Measurements from ENCODE around the gene BMP8B. TPM values are rescaled to one million over a fixed set of nuclear protein-coding genes. Genes with fewer than 3 reads are reported as not detected.

BMP8B gene
- total RNA-seq, 1 donor from 2014 or later = 0.31 TPM

DNA sequence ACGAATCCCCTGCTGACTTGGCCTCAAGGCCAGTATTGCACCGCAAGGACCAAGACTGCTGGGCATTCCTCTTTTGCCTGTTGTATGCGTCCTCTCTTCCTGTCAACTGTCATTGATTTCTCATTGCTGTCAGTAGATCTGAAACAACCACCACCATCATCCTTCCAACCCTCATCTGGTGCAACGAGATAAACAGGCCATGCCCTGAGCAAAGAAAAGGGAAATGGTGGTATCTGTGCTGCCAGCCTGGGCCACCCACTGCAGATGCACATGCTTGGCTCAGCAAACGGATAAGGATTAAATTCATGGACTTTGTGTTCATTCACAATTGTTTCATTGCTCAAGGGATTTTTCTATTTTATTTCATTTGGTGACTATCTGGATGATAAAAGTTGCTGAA is 31.2 kb downstream of the BMP8B start:
- no peaks in the 10 kb centered on the region for H3K27me3 Mint-ChIP-seq (ENCODE audit: insufficient read depth)
- H3K9me3 Mint-ChIP-seq = no peaks in the 10 kb centered on the region
- H3K4me1 Mint-ChIP-seq (ENCODE audit: low read depth) = no peaks in the 10 kb centered on the region
- peaks cover 27% of the 10 kb centered on the region for H3K36me3 Mint-ChIP-seq (ENCODE audit: low read depth)
- H3K27ac Mint-ChIP-seq = no peak overlapping the region
- intact Hi-C loops (cut with micrococcal nuclease) = no loop called here
- H3K4me3 Mint-ChIP-seq = no peak overlapping the region
- no peak for DNase-seq (ENCODE audit: low spot score)

DNA sequence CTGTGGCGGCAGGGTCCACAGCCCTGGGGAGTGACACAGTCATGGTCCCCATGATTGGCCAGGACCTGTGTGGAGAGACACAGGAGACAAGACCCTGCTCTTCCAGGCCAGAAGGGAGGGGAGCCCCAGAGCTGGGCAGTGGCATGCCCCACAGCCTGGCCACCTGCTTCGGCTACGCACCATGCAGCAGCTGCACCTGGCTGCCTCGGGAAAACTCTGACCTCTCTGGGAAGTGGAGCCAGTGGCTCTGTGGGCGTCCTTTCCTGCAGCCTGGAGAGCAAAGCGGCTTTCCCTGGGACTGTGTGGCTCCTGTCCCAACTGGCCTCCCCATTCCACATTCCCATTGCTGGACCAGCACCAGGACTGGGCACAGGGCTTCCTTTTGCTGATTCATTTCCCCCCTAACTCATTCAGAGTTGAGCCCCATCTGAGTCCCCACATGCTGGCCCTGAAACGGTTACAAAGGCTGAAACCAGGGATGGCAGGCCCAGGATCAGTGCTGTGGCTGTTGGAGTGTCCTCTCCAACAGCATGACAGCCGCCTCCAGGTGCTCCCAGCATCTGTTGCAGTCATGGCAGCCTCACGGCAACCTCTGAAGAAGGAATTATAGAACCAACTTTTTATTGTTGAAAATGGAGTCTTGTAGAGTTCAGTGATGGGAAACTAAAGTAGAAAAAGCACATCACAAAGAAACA is 32.6 kb downstream of the BMP8B start:
- Mint-ChIP-seq H3K36me3 (ENCODE audit: low read depth) (peaks cover 31% of the 10 kb centered on the region), H3K9me3 (no peaks in the 10 kb centered on the region), H3K4me3 (no peak overlapping the region), H3K27me3 (ENCODE audit: insufficient read depth) (no peaks in the 10 kb centered on the region), H3K27ac (no peak overlapping the region), H3K4me1 (ENCODE audit: low read depth) (no peaks in the 10 kb centered on the region)
- DNase-seq (ENCODE audit: low spot score) = no peak
- intact Hi-C loops (cut with micrococcal nuclease) = no loop called here

DNA sequence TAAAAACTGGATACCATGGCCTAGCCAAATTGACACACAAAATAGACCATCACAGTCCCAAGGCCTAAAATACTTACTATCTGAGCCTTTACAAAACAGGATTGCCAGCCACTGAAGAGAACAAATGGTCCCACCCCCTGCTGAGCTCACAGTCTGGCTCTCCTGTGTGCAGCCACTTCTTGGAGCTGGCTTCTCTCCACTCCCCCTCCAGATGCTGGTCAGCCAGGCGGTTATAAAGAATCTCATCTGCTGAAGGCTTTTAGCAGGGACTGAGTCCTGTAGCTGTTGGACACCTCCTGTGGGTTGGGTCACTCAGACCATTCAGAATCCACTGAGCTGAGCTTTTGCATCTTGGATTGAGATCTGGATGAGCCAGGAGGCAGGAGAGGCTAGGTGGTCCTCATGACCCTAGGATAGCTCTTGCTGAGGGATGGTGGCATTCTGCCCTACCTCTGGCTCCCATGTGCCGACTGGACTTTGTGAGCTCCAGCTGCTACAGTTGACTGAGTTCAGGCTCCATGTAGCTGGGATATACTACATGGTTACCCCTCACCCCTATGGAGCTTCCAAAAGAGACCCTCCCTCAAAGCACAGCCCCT is 33.7 kb downstream of the BMP8B start:
- no peaks in the 10 kb centered on the region for H3K9me3 Mint-ChIP-seq
- intact Hi-C loops (cut with micrococcal nuclease) = no loop called here
- no peaks in the 10 kb centered on the region for H3K4me1 Mint-ChIP-seq (ENCODE audit: low read depth)
- no peak for DNase-seq (ENCODE audit: low spot score)
- H3K27ac Mint-ChIP-seq = no peak overlapping the region
- no peak overlapping the region for H3K4me3 Mint-ChIP-seq
- H3K27me3 Mint-ChIP-seq (ENCODE audit: insufficient read depth) = no peaks in the 10 kb centered on the region
- peaks cover 37% of the 10 kb centered on the region for H3K36me3 Mint-ChIP-seq (ENCODE audit: low read depth)

DNA sequence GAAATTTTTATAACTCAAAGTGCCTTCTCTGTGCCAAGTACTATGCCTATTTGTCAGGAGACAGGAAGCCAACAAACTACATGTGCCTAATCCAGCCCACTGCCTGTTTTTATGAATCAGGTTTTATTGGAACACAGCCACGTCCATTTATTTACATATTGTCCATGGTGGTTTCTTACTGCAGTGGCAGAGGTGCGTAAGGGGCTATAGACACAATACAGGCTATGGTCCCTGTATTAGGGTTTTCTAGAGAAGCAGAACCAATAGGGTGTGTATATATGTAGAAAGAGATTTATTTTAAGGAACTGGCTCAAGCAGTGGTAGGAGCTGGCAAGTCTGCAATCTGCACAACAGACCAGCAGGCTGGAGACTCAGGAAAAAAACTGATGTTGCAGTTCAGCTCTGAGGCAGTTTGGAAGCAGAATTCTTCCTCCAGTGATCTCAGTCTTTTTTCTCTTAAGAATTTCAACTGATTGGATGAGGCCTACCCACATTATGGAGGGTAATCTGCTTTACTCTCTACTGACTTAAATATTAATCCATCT is 34.6 kb downstream of the BMP8B start:
- Mint-ChIP-seq H3K4me1 (ENCODE audit: low read depth) (no peaks in the 10 kb centered on the region), H3K4me3 (no peak overlapping the region), H3K36me3 (ENCODE audit: low read depth) (peaks cover 44% of the 10 kb centered on the region), H3K27me3 (ENCODE audit: insufficient read depth) (no peaks in the 10 kb centered on the region), H3K27ac (no peak overlapping the region), H3K9me3 (no peaks in the 10 kb centered on the region)
- intact Hi-C loops (cut with micrococcal nuclease) = no loop called here
- DNase-seq (ENCODE audit: low spot score) = no peak

DNA sequence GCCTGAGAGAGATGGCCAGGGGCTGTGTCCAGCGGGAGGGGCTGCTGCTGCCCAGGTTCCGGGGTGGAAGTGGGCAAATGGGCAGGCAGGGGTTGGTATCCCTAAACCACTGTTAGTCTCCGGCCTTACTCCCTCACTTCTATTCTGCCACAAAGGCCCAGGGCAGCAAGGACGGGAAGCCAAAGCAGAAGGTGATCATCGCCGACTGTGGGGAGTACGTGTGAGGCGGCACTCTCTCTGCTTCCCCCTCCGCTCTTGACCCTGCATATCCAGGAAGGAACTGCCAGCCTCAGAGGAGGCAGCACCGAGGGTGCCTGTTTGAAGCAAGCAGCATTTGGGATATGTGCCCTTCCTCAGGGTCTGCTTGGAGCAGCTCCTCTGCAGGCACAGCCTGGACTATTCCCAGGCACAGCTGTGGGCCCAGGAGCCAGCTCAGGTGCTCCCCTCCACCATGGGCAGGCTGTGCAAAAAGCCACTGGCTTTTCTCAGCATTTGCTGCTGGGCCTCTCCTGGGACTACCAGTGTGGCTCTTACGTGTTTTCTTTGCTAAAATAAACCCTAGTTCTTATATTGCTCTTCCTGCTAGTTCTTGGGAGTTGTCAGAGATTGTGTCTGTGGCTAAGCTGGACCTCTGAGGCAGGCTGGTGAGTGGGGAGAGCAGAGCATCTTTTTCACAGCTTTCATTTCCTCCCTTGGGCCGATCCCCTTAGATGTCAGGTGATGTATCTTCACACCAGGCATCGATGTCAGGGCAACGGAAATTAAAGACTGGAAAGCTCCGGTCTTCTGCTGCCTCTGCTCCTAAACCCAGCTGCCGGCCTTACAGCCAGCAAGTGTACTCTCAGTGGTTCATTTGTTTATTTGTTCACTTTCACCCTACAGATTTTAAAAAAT is 35.3 kb downstream of the BMP8B start:
- intact Hi-C loops (cut with micrococcal nuclease) = no loop called here
- no peak for DNase-seq (ENCODE audit: low spot score)
- H3K4me1 Mint-ChIP-seq (ENCODE audit: low read depth) = no peaks in the 10 kb centered on the region
- H3K36me3 Mint-ChIP-seq (ENCODE audit: low read depth) = peaks cover 46% of the 10 kb centered on the region
- no peaks in the 10 kb centered on the region for H3K9me3 Mint-ChIP-seq
- no peak overlapping the region for H3K27ac Mint-ChIP-seq
- H3K27me3 Mint-ChIP-seq (ENCODE audit: insufficient read depth) = no peaks in the 10 kb centered on the region
- no peak overlapping the region for H3K4me3 Mint-ChIP-seq

DNA sequence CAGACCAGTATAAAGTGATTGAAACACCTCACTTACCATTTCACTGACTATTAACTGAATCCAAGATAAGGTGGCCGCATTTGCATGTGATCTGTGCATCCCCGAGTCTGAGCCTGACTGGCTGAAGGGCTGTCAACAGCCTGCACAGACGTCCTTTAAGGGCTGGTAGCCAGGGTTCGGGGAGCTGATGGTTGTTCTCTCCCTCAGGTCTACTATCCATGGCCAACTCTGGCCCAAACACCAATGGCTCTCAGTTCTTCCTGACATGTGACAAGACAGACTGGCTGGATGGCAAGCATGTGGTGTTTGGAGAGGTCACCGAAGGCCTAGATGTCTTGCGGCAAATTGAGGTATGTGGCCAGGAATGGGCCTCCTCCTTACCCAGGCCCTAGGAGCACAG is 36.0 kb downstream of the BMP8B start:
- Mint-ChIP-seq H3K4me1 (ENCODE audit: low read depth) (no peaks in the 10 kb centered on the region), H3K4me3 (no peak overlapping the region), H3K27me3 (ENCODE audit: insufficient read depth) (no peaks in the 10 kb centered on the region), H3K9me3 (no peaks in the 10 kb centered on the region), H3K36me3 (ENCODE audit: low read depth) (peaks cover 48% of the 10 kb centered on the region), H3K27ac (no peak overlapping the region)
- no peak for DNase-seq (ENCODE audit: low spot score)
- intact Hi-C loops (cut with micrococcal nuclease) = no loop called here

DNA sequence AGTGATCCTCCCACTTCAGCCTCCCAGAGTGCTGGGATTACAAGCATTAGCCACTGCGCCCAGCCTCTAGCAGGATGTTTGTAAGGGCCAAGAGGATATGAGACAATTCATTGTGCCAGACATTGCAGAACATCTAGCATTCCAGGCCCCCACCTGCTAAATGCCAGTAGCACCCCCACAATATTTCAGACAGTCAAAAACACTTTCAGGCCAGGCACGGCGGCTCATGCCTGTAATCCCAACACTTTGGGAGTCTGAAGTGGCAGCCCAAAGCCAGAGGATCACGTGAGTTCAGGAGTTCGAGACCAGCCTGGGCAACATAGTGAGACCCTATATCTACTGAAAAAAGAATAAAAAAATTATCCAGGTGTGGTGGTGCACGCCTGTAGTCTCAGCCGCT is 37.1 kb downstream of the BMP8B start:
- Mint-ChIP-seq H3K27ac (no peak overlapping the region), H3K9me3 (no peaks in the 10 kb centered on the region), H3K36me3 (ENCODE audit: low read depth) (peaks cover 49% of the 10 kb centered on the region), H3K4me3 (no peak overlapping the region), H3K27me3 (ENCODE audit: insufficient read depth) (no peaks in the 10 kb centered on the region), H3K4me1 (ENCODE audit: low read depth) (peaks cover 4% of the 10 kb centered on the region)
- DNase-seq (ENCODE audit: low spot score) = no peak
- intact Hi-C loops (cut with micrococcal nuclease) = no loop called here

DNA sequence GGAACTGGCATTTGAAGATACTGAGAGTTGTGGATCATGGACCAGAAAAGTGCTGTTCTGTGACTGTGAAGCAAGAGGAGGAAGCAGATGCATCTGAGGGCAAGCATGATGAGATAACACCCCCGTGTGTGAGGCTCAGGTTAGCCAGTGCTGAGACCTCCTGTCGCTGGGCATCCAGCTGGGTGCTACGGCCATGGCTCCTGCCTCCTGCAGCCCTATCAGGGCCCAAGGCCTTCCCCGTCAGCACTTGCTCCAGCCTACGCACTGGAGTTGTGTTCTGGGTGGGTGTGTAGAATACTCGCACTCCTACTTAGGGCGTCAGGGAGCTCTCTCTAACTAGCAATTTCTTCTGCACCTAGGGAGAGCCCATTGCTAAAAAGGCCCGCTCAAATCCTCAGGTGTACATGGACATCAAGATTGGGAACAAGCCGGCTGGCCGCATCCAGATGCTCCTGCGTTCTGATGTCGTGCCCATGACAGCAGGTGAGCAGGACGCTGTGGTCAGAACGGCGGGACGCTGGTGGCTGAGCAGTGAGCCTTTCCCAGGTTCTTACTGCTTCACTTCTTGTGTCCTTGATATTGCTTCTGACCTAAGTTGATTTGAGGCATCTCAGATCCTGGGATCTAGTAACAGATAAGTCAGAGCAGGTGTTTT is 43.5 kb downstream of the BMP8B start:
- Mint-ChIP-seq H3K27me3 (ENCODE audit: insufficient read depth) (no peaks in the 10 kb centered on the region), H3K36me3 (ENCODE audit: low read depth) (peaks cover 62% of the 10 kb centered on the region), H3K4me3 (no peak overlapping the region), H3K4me1 (ENCODE audit: low read depth) (peaks cover 32% of the 10 kb centered on the region), H3K9me3 (no peaks in the 10 kb centered on the region), H3K27ac (peak overlapping the region; percentile 24)
- no peak for DNase-seq (ENCODE audit: low spot score)
- intact Hi-C loops (cut with micrococcal nuclease) = no loop called here

DNA sequence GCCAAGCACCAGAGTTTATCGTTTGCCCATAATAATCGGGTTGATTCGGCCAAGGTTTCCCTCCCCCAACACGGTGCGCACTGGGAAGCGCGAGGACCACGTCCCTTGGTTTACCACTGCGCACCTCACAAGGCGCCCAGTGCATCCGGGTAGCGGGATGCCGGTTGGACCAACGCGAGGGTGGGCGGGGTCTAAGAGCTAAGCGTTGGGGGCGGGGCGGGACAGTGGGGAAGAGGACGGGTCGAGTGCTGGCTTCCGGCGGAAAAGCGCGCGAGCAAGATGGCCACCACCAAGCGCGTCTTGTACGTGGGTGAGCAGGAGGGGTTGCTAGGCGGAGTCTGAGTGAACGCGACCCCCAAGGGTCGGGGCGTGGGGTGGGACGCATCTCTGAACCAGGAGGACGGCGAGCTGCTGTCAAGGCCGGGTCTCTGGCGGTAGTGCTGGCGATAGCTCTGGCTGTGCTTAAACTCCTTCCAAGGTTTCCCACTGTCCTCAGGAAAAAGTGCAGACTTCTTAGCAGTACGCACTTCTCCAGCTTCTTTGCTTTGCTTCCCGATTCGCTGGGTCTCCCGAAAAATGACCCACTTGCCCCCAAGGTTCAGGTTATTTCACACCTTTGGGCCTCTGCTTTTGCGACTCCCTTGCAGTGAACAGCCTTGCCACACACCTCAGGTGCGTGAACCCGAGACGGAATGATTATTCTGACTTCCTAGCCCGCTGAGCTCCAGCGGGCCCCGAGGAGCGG is 49.9 kb downstream of the BMP8B start, which contains the start of gene PPIE:
Gene PPIE (plus strand): TSS at position 261 of the 745 bp plus-strand sequence. CDS start 19 bp downstream, at position 280.
- intact Hi-C loops (cut with micrococcal nuclease) = loop anchor here (1.0 to 5.0 kb wide), 5 partner anchors 46 to 304 kb away; partner anchors contain the start of genes CAP1, HPCAL4 and PABPC4
- peak within 1 kb of the TSS; percentile 93 for H3K27ac Mint-ChIP-seq
- peaks cover 6% of the 10 kb centered on the region for H3K9me3 Mint-ChIP-seq
- peak within 1 kb of the TSS; percentile 96 for H3K4me3 Mint-ChIP-seq
- peak; percentile 83 for DNase-seq (ENCODE audit: low spot score)
- peaks cover 28% of the 10 kb centered on the region for H3K36me3 Mint-ChIP-seq (ENCODE audit: low read depth)
- H3K27me3 Mint-ChIP-seq (ENCODE audit: insufficient read depth) = no peaks in the 10 kb centered on the region
- peaks cover 67% of the 10 kb centered on the region for H3K4me1 Mint-ChIP-seq (ENCODE audit: low read depth)

DNA sequence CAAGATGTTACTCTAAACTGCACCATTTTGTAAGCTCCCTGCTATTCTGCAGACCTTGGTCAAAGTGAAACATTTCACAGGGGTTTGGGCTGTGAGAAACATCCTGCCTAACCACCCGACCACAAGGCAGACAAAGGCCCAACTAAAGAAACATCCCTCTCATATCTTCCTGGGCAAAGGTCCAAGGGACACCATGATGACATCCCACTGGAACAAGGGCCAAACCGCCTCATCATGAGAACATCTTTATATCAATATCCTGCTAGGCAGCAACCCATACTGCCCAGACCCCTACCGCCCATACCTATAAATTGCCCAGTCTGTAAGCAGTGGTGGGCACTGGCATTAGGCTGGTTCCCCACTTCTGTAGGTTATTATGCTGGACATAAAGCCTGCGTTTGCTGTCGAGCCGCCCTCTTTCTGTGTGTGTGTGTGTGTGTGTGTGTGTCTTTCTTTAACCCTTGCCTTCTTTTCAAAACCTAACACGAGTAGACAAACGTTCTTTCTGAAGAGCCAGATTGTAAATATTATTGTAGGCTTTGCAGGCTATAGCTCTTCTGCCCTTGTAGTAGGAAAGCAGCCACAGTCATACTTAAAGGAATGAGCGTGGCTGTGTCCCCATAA is 51.0 kb downstream of the BMP8B start:
- DNase-seq (ENCODE audit: low spot score) = no peak
- intact Hi-C loops (cut with micrococcal nuclease) = loop anchor here (1.0 to 5.0 kb wide), 5 partner anchors 45 to 305 kb away; partner anchors contain the start of genes CAP1, HPCAL4 and PABPC4
- peaks cover 6% of the 10 kb centered on the region for H3K9me3 Mint-ChIP-seq
- peaks cover 3% of the 10 kb centered on the region for H3K27me3 Mint-ChIP-seq (ENCODE audit: insufficient read depth)
- peaks cover 25% of the 10 kb centered on the region for H3K36me3 Mint-ChIP-seq (ENCODE audit: low read depth)
- peaks cover 71% of the 10 kb centered on the region for H3K4me1 Mint-ChIP-seq (ENCODE audit: low read depth)
- peak overlapping the region; percentile 40 for H3K4me3 Mint-ChIP-seq
- peak overlapping the region; percentile 64 for H3K27ac Mint-ChIP-seq

DNA sequence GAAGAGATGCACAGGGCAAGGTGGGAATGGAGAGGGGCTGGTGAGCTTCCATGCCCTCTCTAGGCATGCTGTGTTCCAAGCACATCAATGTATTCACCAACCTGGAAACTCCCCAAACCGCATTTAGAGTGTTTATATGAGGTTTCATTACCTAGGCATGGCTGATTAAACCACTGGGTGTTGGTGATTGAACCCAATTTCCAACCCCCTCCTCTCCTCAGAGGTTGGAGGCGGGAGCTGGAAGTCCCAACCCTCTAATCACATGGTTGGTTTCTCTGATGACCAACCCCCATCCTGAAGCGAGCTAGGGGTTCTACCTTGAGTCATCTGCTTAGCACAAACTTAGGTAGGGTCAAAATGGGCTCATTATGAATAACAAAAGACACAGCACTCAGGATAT is 52.9 kb downstream of the BMP8B start:
- H3K27me3 Mint-ChIP-seq (ENCODE audit: insufficient read depth) = peaks cover 4% of the 10 kb centered on the region
- intact Hi-C loops (cut with micrococcal nuclease) = loop anchor here (5.0 kb wide), 2 partner anchors 43 to 307 kb away; partner anchors contain the start of genes CAP1 and HPCAL4
- no peak overlapping the region for H3K4me3 Mint-ChIP-seq
- H3K4me1 Mint-ChIP-seq (ENCODE audit: low read depth) = peaks cover 53% of the 10 kb centered on the region
- no peak for DNase-seq (ENCODE audit: low spot score)
- peak overlapping the region; percentile 60 for H3K27ac Mint-ChIP-seq
- peaks cover 12% of the 10 kb centered on the region for H3K36me3 Mint-ChIP-seq (ENCODE audit: low read depth)
- H3K9me3 Mint-ChIP-seq = peaks cover 6% of the 10 kb centered on the region
